GM19467 (cell line): Measurements from ENCODE around the gene CFAP126.
"Not testable (repeated sequence)": the region's sequence is repeated elsewhere in the genome, so short reads cannot be mapped to it uniquely, and the experiment has no call there.

ENCODE experiments used
- ATAC-seq: cut with Tn5 transposase; IDR thresholded peaks from one replicate; pipeline ENCODE4 v1.9.1; 2021; ENCODE audit warnings: mild to moderate bottlenecking, moderate library complexity; ENCODE audit not compliant: unreplicated experiment

CFAP126 gene

GRCh38 chr1:161382214-161383019 is 14.7 kb upstream of the CFAP126 start:
- ATAC-seq = no peak

GRCh38 chr1:161381707-161382106 is 14.0 kb upstream of the CFAP126 start:
- ATAC-seq = no peak

- no peak for ATAC-seq
Observed at GRCh38 chr1:161379071-161379470, 11.4 kb upstream of the CFAP126 start.

GRCh38 chr1:161378014-161378413 is 10.3 kb upstream of the CFAP126 start:
- no peak for ATAC-seq

- ATAC-seq = no peak
Observed at GRCh38 chr1:161374373-161374772, 6.7 kb upstream of the CFAP126 start.

- ATAC-seq = no peak
Observed at GRCh38 chr1:161373442-161373841, 5.8 kb upstream of the CFAP126 start.

GRCh38 chr1:161365207-161365606 is 2.5 kb downstream of the CFAP126 start:
- no peak for ATAC-seq

- ATAC-seq = no peak
Observed at GRCh38 chr1:161364332-161364731, 3.3 kb downstream of the CFAP126 start.

- ATAC-seq = no peak
Observed at GRCh38 chr1:161359291-161359690, 8.4 kb downstream of the CFAP126 start.

- no peak for ATAC-seq
Observed at GRCh38 chr1:161357073-161357472, 10.6 kb downstream of the CFAP126 start.

- ATAC-seq = no peak
Observed at GRCh38 chr1:161351482-161351881, 16.2 kb downstream of the CFAP126 start.

GRCh38 chr1:161350671-161351070 is 17.0 kb downstream of the CFAP126 start:
- ATAC-seq = no peak

GRCh38 chr1:161342821-161343220 is 24.9 kb downstream of the CFAP126 start:
- no peak for ATAC-seq

- no peak for ATAC-seq
Observed at GRCh38 chr1:161342177-161342576, 25.5 kb downstream of the CFAP126 start.

GRCh38 chr1:161335796-161336195 is 31.9 kb downstream of the CFAP126 start:
- no peak for ATAC-seq

- no peak for ATAC-seq
Observed at GRCh38 chr1:161333166-161333565, 34.5 kb downstream of the CFAP126 start.

- ATAC-seq = no peak
Observed at GRCh38 chr1:161330346-161330745, 37.3 kb downstream of the CFAP126 start.

- no peak for ATAC-seq
Observed at GRCh38 chr1:161324020-161324419, 43.7 kb downstream of the CFAP126 start.

GRCh38 chr1:161315841-161316674 is 51.6 kb downstream of the CFAP126 start:
- ATAC-seq = not testable (repeated sequence)
